MM.1S (cell line): Measurements from ENCODE around the gene ANKRD16.

Source experiments
- DNase-seq: peaks from one replicate; pipeline ENCODE4 v3.0.0-alpha.2; 2015
- H2AFZ ChIP-seq: fragments of 300-600 bp; sonication (generic); 2 replicates; pipeline ENCODE4 v1.6.0; 2016; ENCODE audit warnings: antibody characterized with exemption, low read length
- H3F3A ChIP-seq: fragments of 300-600 bp; sonication (generic); 2 replicates; pipeline ENCODE4 v1.6.1; 2016; ENCODE audit warnings: mild to moderate bottlenecking, antibody characterized with exemption, low read length, moderate library complexity, mixed read lengths; ENCODE audit not compliant: insufficient read depth
- H3K27ac ChIP-seq: fragments of 300-600 bp; sonication (generic); 2 replicates; pipeline ENCODE4 v1.5.1; 2016; ENCODE audit warnings: mild to moderate bottlenecking, low read length
- H3K27me3 ChIP-seq: fragments of 300-600 bp; sonication (generic); replicated peaks from 2 replicates; pipeline ENCODE4 v1.6.0; 2016; ENCODE audit warnings: low read length; ENCODE audit not compliant: insufficient read depth
- H3K36me3 ChIP-seq: fragments of 300-600 bp; sonication (generic); replicated peaks from 2 replicates; pipeline ENCODE4 v1.6.1; 2016; ENCODE audit warnings: mild to moderate bottlenecking, low read length, mixed read lengths; ENCODE audit not compliant: insufficient read depth
- H3K4me1 ChIP-seq: fragments of 300-600 bp; sonication (generic); 2 replicates; pipeline ENCODE4 v1.6.1; 2016; ENCODE audit warnings: low read length, mixed read lengths
- H3K4me2 ChIP-seq: fragments of 300-600 bp; sonication (generic); 2 replicates; pipeline ENCODE4 v1.6.0; 2016; ENCODE audit warnings: low read depth, low read length
- H3K4me3 ChIP-seq: fragments of 300-600 bp; sonication (generic); 2 replicates; pipeline ENCODE4 v1.5.1; 2016; ENCODE audit warnings: low read length, mixed read lengths
- H3K79me2 ChIP-seq: fragments of 300-600 bp; sonication (generic); 2 replicates; pipeline ENCODE4 v1.6.1; 2016; ENCODE audit warnings: mixed run types, low read length, mixed read lengths
- H3K9ac ChIP-seq: fragments of 300-600 bp; sonication (generic); 2 replicates; pipeline ENCODE4 v1.6.1; 2016; ENCODE audit warnings: low read length, mixed read lengths
- H3K9me2 ChIP-seq: fragments of 300-600 bp; sonication (generic); replicated peaks from 2 replicates; pipeline ENCODE4 v1.6.1; 2016; ENCODE audit warnings: mild to moderate bottlenecking, low read length, mixed read lengths; ENCODE audit not compliant: insufficient read depth
- H3K9me3 ChIP-seq: fragments of 300-600 bp; sonication (generic); replicated peaks from 2 replicates; pipeline ENCODE4 v1.6.1; 2016; ENCODE audit warnings: mild to moderate bottlenecking, low read length, mixed read lengths; ENCODE audit not compliant: insufficient read depth
- H4K20me1 ChIP-seq: fragments of 300-600 bp; sonication (generic); 2 replicates; pipeline ENCODE4 v1.6.1; 2016; ENCODE audit warnings: mild to moderate bottlenecking, low read length, moderate library complexity, mixed read lengths; ENCODE audit not compliant: insufficient read depth
- CTCF ChIP-seq: fragments of 300-600 bp; sonication (generic); IDR thresholded peaks from 2 replicates; pipeline ENCODE4 v1.5.1; 2016; ENCODE audit warnings: antibody characterized with exemption, low read length, mixed read lengths
- EZH2 ChIP-seq: fragments of 300-600 bp; sonication (generic); optimal IDR thresholded peaks from 2 replicates; pipeline ENCODE3; 2017; ENCODE audit warnings: low read depth, mild to moderate bottlenecking, antibody characterized with exemption, low read length, mixed read lengths
- EZH2phosphoT487 ChIP-seq: fragments of 300-600 bp; sonication (generic); IDR thresholded peaks from 2 replicates; pipeline ENCODE4 v1.6.1; 2018; ENCODE audit warnings: antibody characterized with exemption, low read length

ANKRD16 gene

GRCh38 chr10:5897504-5897903 is 7.8 kb upstream of the ANKRD16 start:
- H3K4me3 ChIP-seq, result no peak overlapping the region
- H3K79me2 ChIP-seq, result peaks cover 89% of the 10 kb centered on the region

GRCh38 chr10:5897053-5897340 is 7.3 kb upstream of the ANKRD16 start:
- Histone ChIP-seq H4K20me1 (no peaks in the 10 kb centered on the region), H3F3A (peaks cover 53% of the 10 kb centered on the region), H2AFZ (no peak overlapping the region), H3K9me2 (no peaks in the 10 kb centered on the region), H3K36me3 (no peaks in the 10 kb centered on the region; the same call in 1 of the 2 replicates), H3K9ac (peak overlapping the region; percentile 76; the same call in 1 of the 2 replicates), H3K4me1 (peaks cover 71% of the 10 kb centered on the region), H3K9me3 (no peaks in the 10 kb centered on the region), H3K27ac (peak overlapping the region; percentile 97), H3K4me2 (peak overlapping the region; percentile 92), H3K79me2 (peaks cover 90% of the 10 kb centered on the region), H3K4me3 (no peak overlapping the region), H3K27me3 (no peaks in the 10 kb centered on the region)
- DNase-seq, result no peak
- TF ChIP-seq EZH2 (no peak), EZH2phosphoT487 (no peak), CTCF (no peak)

More at GRCh38 chr10:5897504-5897903, 7.8 kb upstream of the ANKRD16 start:
- TF ChIP-seq EZH2phosphoT487, result no peak
- no peak for TF ChIP-seq CTCF
- no peak for TF ChIP-seq EZH2
- peaks cover 57% of the 10 kb centered on the region for H3F3A ChIP-seq
- peak overlapping the region; percentile 92; the same call in 1 of the 2 replicates for H3K4me2 ChIP-seq
- H3K9me3 ChIP-seq, result no peaks in the 10 kb centered on the region
- H2AFZ ChIP-seq, result no peak overlapping the region
- H3K9me2 ChIP-seq, result no peaks in the 10 kb centered on the region
- peak overlapping the region; percentile 76; the same call in 1 of the 2 replicates for H3K9ac ChIP-seq
- peak overlapping the region; percentile 97; the same call in 1 of the 2 replicates for H3K27ac ChIP-seq
- H3K36me3 ChIP-seq, result no peaks in the 10 kb centered on the region; the same call in 1 of the 2 replicates
- H4K20me1 ChIP-seq, result no peaks in the 10 kb centered on the region
- no peaks in the 10 kb centered on the region for H3K27me3 ChIP-seq
- H3K4me1 ChIP-seq, result peaks cover 66% of the 10 kb centered on the region
- no peak for DNase-seq

- peak; percentile 34 for DNase-seq
- H4K20me1 ChIP-seq, result no peaks in the 10 kb centered on the region
- peaks cover 90% of the 10 kb centered on the region for H3K79me2 ChIP-seq
- TF ChIP-seq EZH2phosphoT487, result no peak
- H3K4me2 ChIP-seq, result peak overlapping the region; percentile 92
- H3K4me1 ChIP-seq, result peaks cover 76% of the 10 kb centered on the region
- H3K9ac ChIP-seq, result peak overlapping the region; percentile 76
- H3K27me3 ChIP-seq, result no peaks in the 10 kb centered on the region
- peak overlapping the region; percentile 49 for H3K4me3 ChIP-seq
- no peaks in the 10 kb centered on the region for H3K9me3 ChIP-seq
- peaks cover 50% of the 10 kb centered on the region for H3F3A ChIP-seq
- H3K27ac ChIP-seq, result peak overlapping the region; percentile 97
- H2AFZ ChIP-seq, result no peak overlapping the region
- no peaks in the 10 kb centered on the region for H3K9me2 ChIP-seq
- no peaks in the 10 kb centered on the region; the same call in 1 of the 2 replicates for H3K36me3 ChIP-seq
Measured at GRCh38 chr10:5896208-5897052, 6.7 kb upstream of the ANKRD16 start.

GRCh38 chr10:5895804-5896203 is 6.1 kb upstream of the ANKRD16 start:
- no peaks in the 10 kb centered on the region for H4K20me1 ChIP-seq
- H2AFZ ChIP-seq, result no peak overlapping the region
- H3K4me2 ChIP-seq, result peak overlapping the region; percentile 92
- no peaks in the 10 kb centered on the region for H3K9me3 ChIP-seq
- peaks cover 53% of the 10 kb centered on the region for H3F3A ChIP-seq
- H3K4me3 ChIP-seq, result peak overlapping the region; percentile 50
- no peaks in the 10 kb centered on the region for H3K9me2 ChIP-seq
- H3K9ac ChIP-seq, result peak overlapping the region; percentile 76
- peak overlapping the region; percentile 97 for H3K27ac ChIP-seq
- H3K27me3 ChIP-seq, result no peaks in the 10 kb centered on the region
- DNase-seq, result peak; percentile 90
- H3K79me2 ChIP-seq, result peaks cover 90% of the 10 kb centered on the region
- no peaks in the 10 kb centered on the region; the same call in 1 of the 2 replicates for H3K36me3 ChIP-seq
- TF ChIP-seq EZH2phosphoT487 (no peak), EZH2 (no peak), CTCF (no peak)
- peaks cover 82% of the 10 kb centered on the region for H3K4me1 ChIP-seq
